Activated CD8-positive, alpha-beta memory T cell treated with anti-CD3 and anti-CD28 coated beads for 24 hours (primary cell): ENCODE measurements around the gene GPX4.
"Not testable (repeated sequence)": the region's sequence is repeated elsewhere in the genome, so short reads cannot be mapped to it uniquely, and the experiment has no call there.

Experiments
- DNase-seq: peaks from one replicate; pipeline ENCODE4 v3.0.0-alpha.2; 2020

Gene GPX4

DNA sequence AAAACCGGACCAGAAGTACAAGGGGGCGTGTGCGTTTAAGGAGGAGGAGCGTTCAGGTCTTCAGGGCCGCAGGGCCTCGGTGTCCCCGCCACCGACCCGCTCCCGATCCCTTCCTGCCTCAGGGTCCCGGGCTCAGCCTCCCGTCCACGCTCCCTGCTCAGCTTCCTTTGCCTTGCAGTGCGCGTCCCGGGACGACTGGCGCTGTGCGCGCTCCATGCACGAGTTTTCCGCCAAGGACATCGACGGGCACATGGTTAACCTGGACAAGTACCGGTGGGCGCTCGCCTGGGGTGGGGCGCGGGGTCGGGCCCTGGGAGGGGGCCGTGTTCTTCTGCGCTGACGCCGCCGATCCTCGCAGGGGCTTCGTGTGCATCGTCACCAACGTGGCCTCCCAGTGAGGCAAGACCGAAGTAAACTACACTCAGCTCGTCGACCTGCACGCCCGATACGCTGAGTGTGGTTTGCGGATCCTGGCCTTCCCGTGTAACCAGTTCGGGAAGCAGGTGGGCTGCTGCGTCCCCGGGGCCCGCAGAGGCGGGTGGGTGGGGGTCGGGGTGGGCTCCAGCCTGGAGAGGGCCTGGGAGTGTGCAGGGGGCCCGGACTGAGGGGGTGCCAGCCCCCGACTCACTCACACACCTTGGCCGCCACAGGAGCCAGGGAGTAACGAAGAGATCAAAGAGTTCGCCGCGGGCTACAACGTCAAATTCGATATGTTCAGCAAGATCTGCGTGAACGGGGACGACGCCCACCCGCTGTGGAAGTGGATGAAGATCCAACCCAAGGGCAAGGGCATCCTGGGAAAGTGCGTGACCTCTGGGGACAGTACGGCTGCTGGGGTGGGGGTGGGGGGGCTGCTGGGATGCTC is 1.4 kb downstream of the GPX4 start:
- DNase-seq = no peak

DNA sequence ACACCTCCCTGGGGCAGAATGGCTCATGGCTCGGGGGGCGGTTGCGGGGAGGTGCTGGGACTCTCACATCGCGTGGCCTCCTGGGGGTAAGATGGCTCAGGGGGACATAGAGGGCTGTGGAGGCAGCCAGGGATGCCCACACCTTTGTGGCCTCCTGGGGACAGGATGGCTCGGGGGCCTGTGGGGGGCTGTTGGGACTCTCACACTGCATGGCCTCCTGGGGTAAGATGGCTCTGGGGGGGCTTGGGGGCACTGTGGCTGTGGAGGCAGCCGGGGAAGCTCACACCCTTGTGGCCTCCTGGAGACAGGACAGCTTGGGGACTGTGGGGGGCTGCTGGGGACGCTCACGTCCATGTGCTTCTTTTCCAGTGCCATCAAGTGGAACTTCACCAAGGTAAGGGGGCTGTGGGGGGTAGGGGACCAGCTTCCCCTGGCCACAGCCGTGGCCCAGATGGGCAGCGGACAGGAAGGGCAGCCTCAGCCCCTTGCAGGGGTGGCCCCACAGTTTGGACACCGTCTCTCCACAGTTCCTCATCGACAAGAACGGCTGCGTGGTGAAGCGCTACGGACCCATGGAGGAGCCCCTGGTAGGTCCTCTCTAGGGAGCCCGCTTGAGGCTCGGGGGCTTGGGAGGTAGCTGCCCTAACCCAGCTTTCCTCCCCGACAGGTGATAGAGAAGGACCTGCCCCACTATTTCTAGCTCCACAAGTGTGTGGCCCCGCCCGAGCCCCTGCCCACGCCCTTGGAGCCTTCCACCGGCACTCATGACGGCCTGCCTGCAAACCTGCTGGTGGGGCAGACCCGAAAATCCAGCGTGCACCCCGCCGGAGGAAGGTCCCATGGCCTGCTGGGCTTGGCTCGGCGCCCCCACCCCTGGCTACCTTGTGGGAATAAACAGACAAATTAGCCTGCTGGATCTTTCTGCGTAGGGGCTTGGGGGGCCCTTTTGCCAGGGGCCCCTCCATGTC is 2.4 kb downstream of the GPX4 start:
- no peak for DNase-seq

GRCh38 chr19:1106841-1107660 is 3.3 kb downstream of the GPX4 start:
- no peak for DNase-seq

- DNase-seq = no peak
Measured at GRCh38 chr19:1107661-1108261, 4.0 kb downstream of the GPX4 start.

DNA sequence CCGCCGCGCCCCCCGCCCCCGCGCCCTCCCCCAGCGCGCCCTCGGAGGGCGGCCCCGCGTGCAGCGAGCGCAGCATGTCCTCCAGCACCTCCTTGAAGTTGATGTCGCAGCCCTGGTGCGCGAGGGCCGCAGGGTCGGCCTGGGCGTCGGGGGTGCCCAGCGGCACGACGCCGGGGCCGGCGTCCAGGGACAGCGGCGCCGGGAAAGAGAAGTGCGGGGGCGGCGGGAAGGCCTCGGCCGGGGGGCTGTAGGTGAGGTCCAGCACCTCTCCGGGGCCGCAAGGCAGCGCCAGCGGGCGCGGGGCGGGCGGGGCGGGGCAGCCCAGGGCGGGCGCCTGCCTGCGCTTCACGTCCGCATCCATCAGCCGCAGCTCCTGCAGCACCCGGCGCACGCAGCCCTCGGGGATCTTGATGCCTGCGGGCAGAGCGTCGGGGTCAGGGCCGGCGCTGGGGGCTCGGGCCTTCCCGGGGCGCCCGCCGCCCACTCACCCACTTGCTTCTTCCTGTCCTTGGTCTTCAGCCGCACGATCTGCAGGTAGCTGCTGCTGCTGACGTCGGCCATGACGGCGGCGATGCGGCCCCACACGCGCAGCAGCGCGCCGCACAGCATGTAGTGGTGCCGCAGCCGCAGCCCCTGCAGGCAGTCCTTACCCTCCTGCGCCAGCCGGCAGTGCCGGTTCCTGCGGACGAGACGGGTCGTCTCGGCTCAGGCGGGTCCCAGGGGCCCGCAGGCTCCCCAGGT is 4.7 kb downstream of the GPX4 start:
- DNase-seq = no peak

DNA sequence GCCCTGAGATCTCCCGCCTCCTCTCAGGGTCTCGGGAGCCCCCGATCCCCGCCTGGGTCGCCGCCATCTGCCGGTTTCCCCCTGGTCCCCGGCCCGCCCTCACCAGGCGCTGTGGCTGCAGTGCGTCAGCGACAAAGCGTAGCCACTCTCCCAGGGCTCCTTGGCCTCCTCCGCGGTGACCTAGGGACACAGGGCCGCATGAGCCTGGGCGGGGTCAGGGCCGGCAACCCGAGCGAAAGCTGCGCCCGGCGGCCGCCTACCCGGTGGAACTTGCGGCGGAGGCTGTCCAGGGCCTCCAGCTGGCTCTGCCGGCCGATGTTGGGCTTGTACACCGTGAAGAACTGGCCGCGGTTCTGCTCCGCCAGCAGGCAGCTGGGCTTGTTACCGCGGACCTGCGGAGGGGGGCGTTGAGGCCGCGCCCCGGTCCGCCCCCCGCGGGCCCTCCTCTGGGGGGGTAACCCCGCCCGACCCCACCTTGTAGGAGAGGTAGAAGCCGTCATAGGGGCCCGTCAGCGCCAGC is 5.3 kb downstream of the GPX4 start:
- DNase-seq = no peak

DNA sequence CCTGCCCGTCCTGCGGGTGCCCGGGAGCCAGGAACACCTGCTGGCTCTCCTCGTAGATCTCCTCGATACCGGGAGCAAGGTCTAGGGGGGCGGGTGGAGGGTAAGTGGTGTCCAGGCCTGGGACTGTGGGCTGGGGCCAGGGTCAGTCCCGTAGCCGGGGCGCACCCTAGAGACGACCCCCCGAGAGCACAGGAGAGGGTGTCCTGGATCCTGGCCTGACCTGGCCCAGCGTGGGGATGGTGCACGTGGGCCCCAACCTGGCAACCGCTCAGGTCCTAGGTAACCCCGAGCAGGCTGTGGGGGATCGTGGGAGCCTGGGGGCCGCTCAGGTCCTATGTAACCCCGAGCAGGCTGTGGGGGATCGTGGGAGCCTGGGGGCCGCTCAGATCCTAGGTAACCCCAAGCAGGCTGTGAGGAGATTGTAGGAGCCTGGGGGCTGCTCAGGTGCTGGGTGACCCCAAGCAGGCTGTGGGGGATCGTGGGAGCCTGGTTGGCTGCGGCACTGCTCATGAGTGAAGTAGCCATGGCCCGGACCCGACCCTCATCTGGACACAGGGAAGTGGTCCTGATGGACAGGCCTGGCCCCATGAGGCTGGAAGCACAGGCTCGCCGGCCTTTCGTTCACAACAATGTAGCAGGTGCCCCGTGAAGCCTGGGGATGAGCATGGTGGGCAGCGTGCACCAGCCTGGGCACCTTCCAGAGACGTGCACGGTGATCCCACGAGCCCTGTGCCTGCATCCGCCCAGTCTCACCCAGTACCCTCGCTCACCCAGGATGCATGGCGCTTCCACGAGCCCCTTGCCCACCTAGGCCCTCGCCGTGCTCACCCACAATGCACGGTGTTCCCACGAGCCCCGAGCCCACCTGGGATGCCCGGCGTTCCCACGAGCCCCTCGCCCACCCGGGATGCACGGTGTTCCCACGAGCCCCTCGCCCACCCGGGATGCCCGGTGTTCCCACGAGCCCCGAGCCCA is 6.2 kb downstream of the GPX4 start:
- DNase-seq = no peak

DNA sequence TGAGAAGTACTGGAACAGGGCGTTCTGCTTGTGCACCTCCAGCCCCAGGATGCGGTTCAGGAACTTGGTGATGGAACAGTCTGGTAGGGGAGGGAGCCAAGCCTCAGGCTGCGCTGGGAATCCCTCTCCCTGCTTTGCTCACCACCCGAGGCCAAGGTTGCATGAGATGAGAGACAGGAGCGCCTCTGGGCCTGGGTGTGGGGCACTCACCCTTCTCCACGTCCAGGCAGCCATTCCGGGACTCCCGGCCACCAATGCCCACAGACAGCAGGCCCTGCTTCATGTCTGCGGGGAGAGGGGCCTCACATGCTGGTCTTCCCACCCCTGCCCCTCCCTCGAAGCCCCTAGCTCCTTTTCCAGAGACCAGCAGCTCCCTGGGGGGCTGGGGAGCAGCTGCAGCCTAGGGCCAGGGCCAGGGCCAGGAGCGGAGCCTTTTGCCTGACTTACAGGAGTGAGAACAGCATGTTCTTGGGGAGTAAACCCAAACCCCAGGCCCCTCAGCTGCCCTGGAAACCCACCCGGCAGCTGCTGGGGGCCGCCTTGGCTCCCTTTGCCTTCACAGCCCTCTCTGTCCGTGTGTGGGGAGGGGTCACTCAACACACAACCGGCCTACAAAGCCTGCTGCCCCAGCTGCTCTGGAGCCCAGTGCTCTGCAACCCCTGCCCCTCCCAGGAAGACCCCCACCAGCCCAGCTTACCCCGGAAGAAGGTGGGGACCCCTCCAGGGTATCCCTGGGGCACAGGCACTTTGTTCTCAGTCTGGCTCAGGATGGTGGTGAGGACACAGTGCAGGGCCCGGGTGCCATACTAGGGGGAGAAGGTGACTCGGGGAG is 7.2 kb downstream of the GPX4 start:
- no peak for DNase-seq

DNA sequence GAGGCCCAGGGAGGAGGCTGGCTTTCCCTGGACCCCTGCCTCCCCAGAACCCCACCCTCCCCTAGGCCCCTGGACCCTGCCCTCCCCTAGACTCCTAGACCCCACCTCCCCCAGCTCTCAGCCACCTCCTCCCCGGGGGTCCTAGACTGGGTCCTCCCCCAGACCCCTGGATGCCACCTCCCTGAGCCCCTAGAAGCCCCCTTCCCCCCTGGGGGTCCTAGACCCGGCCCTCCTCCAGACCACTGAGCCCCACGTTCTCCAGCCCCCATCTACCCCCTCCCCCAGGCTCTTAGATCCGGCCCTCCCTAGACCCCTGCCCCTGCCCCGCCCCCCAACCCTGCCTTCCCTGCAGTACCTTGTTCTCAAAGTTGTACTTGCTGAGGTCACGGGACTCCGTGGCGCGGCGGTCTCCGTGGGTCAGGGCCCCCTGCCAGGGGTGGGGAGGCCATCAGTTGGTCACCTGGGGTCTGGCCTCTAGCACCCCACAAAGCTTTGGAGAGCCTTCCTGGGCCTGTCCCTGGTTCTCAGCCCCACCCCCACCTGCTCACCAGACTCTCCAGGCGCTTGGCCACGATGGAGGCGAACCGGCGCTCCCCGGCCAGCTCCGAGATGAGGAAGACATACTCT is 8.0 kb downstream of the GPX4 start:
- DNase-seq = no peak

DNA sequence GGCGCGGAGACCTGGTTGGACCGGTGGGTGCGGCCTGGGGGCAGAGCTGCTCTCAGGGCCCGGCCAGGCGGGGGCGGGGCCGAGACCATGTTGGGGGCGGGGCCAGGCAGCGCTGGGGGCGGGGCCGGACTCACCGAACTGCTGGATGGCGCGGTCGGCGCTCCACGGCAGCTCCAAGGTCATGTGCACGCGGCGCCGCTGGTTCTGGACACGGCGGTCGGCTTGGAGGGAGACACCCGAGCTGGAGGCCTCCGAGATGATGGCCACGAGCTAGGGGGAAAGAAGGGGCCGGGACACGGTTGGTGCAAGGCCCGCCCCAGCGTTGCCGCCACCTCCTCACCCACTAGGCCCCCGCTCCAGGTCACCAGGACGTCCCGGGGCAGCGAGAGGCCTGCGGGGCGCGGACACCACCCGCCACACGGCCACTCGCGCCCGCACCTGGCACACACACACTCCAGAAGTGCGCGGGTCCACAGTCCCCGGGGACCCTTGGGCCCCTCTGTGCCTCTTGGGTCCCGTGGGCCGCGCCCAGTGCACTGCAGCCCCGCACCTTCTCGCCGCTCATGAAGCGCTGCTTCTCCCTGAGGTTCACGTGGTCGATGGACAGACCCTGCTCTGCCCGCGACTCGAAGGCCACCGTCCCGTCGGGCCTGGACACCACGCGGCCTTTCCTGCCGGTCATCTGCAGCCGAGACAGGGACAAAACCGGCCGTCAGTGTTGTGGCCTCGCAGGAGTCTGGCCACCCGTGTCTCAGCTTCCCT is 8.7 kb downstream of the GPX4 start:
- DNase-seq = no peak

GRCh38 chr19:1113030-1113985 is 9.5 kb downstream of the GPX4 start:
- peak; percentile 94 for DNase-seq

- DNase-seq = no peak
Measured at GRCh38 chr19:1113986-1114483, 10.2 kb downstream of the GPX4 start.

DNA sequence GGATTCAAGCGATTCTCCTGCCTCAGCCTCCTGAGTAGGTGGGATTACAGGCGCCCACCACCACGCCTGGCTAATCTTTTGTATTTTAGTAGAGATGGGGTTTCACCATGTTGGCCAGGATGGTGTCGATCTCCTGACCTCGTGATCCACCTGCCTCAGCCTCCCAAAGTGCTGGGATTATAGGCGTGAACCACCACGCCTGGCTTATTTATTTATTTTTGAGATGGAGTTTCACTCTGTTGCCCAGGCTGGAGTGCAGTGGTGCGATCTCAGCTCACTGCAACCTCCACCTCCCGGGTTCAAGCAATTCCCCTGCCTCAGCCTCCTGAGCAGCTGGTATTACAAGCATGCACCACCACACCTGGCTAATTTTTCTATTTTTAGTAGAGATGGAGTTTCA is 10.9 kb downstream of the GPX4 start:
- DNase-seq = not testable (repeated sequence)

DNA sequence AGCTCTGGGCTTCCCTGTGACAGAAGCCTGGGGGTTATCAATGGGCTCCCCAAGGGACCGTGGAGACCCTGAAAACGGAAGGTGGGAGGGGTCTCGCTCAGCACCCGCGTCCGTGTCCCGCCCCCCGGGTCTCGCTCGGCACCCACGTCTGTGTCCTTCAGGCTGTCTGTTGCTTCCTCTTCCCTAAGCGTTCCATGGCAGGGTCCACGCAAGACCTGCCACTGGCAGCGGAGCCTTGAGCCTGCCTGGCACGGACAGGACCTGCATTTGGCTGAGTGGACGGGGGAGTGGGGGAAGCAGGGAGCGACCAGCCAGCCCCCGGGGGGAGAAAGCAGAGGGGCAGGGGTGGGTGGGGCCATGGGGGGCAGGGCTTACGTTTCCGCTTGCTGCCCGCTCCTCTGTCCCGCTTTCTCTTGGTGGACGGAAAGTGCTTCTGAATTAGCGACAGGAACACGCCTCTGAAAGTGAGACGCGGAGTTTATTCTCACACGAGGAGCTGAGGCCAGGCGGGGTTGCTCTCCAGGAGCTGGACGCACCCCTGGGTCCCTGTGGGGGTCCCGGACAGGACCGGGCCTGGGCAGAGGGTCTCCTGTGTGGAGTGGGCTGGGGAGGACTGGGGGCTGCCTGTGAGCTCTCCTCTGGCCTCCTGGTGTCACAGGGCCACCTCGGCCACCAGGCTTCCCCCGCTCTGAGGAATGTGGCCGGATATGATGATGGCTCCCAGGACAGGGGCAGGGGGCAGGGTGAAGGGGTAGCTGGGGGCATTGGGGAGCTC is 12.0 kb downstream of the GPX4 start:
- no peak for DNase-seq

- no peak for DNase-seq
Measured at GRCh38 chr19:1116726-1117581, 13.2 kb downstream of the GPX4 start.
